ENCODE results near the gene JAG2.

JAG2 gene

GRCh38 chr14:105108516-105108864 is 60.1 kb downstream of the JAG2 start:
- DNase-seq: no peak

GRCh38 chr14:105107781-105108515 is 60.6 kb downstream of the JAG2 start:
- no peak for DNase-seq

- no peak for DNase-seq
Observed at GRCh38 chr14:105107351-105107750, 61.2 kb downstream of the JAG2 start.

GRCh38 chr14:105105158-105105557 is 63.4 kb downstream of the JAG2 start:
- no peak for DNase-seq

GRCh38 chr14:105102893-105103292 is 65.7 kb downstream of the JAG2 start:
- no peak for DNase-seq

GRCh38 chr14:105102361-105102870 is 66.2 kb downstream of the JAG2 start:
- no peak for DNase-seq

GRCh38 chr14:105100910-105101309 is 67.7 kb downstream of the JAG2 start:
- no peak for DNase-seq

GRCh38 chr14:105099778-105100177 is 68.8 kb downstream of the JAG2 start:
- no peak for DNase-seq

- no peak for DNase-seq
Observed at GRCh38 chr14:105098316-105098715, 70.3 kb downstream of the JAG2 start.

GRCh38 chr14:105097794-105098127 is 70.8 kb downstream of the JAG2 start:
- DNase-seq: no peak

- no peak for DNase-seq
Observed at GRCh38 chr14:105096206-105096875, 72.2 kb downstream of the JAG2 start.

GRCh38 chr14:105095236-105095805 is 73.3 kb downstream of the JAG2 start:
- no peak for DNase-seq

GRCh38 chr14:105094193-105094907 is 74.2 kb downstream of the JAG2 start:
- DNase-seq: no peak

- no peak for DNase-seq
Observed at GRCh38 chr14:105093431-105094192, 75.0 kb downstream of the JAG2 start.

- DNase-seq: no peak
Observed at GRCh38 chr14:105093038-105093430, 75.5 kb downstream of the JAG2 start.

GRCh38 chr14:105092171-105093037 is 76.2 kb downstream of the JAG2 start:
- no peak for DNase-seq

- no peak for DNase-seq
Observed at GRCh38 chr14:105091517-105092170, 76.9 kb downstream of the JAG2 start.

GRCh38 chr14:105091054-105091516 is 77.5 kb downstream of the JAG2 start:
- DNase-seq: no peak

Data from inflammatory macrophage (primary cell).